Measurements from ENCODE around the gene GLRX2.
"Not testable (repeated sequence)": the region's sequence is repeated elsewhere in the genome, so short reads cannot be mapped to it uniquely, and the experiment has no call there.

DNA sequence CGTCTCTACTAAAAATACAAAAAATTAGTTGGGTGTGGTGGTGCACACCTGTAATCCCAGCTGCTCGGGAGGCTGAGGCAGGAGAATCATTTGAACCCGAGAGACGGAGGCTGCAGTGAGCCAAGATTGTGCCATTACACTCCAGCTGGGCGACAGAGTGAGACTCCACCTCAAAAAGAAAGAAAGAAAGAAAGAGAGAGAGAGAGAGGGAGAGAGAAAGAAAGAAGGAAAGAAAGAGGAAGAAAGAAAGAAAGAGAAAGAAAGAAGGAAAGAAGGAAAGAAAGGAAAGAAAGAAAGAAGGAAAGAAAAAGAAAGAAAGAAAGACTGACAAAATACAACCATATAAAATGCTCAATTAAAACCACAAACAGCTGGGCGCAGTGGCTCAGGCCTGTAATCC, 12.0 kb upstream of the GLRX2 start:
- TF ChIP-seq, protein P1, sequence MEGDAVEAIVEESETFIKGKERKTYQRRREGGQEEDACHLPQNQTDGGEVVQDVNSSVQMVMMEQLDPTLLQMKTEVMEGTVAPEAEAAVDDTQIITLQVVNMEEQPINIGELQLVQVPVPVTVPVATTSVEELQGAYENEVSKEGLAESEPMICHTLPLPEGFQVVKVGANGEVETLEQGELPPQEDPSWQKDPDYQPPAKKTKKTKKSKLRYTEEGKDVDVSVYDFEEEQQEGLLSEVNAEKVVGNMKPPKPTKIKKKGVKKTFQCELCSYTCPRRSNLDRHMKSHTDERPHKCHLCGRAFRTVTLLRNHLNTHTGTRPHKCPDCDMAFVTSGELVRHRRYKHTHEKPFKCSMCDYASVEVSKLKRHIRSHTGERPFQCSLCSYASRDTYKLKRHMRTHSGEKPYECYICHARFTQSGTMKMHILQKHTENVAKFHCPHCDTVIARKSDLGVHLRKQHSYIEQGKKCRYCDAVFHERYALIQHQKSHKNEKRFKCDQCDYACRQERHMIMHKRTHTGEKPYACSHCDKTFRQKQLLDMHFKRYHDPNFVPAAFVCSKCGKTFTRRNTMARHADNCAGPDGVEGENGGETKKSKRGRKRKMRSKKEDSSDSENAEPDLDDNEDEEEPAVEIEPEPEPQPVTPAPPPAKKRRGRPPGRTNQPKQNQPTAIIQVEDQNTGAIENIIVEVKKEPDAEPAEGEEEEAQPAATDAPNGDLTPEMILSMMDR (conservative IDR thresholded peaks at IDR 0.05; ENCODE audit: low read depth, low read length), result not testable (repeated sequence)
- TF ChIP-seq EZH2 (IDR thresholded peaks at IDR 0.05; ENCODE audit: borderline replicate concordance, low read depth, low read length, poor library complexity, severe bottlenecking), result not testable (repeated sequence)
